H1 (cell line): Measurements from ENCODE around the gene CEP95. TPM values are rescaled to one million over a fixed set of nuclear protein-coding genes. Genes with fewer than 3 reads are reported as not detected.

ENCODE experiments used
- ASH2L ChIP-seq: fragments of 200-600, 300-600 bp; sonication (generic); IDR thresholded peaks from one replicate; pipeline ENCODE4 v1.7.1; 2017; ENCODE audit warnings: low read length
- CBX5 ChIP-seq: fragments of 300-800, 300-1000 bp; sonication (generic); IDR thresholded peaks from 2 replicates; pipeline ENCODE4 v1.7.1; 2016; ENCODE audit warnings: antibody characterized with exemption, low read length, low read depth
- CEBPB ChIP-seq: IDR thresholded peaks from 2 replicates; pipeline ENCODE4 v1.6.1; 2012; ENCODE audit warnings: low read depth, low read length
- CHD1 ChIP-seq: IDR thresholded peaks from 2 replicates; pipeline ENCODE4 v1.6.1; 2012; ENCODE audit warnings: low read depth, low read length, improper control_type of control experiment
- CHD7 ChIP-seq: fragments of 300-600 bp; sonication (generic); IDR thresholded peaks from 2 replicates; pipeline ENCODE4 v1.7.1; 2012; ENCODE audit warnings: low read length, moderate library complexity, mild to moderate bottlenecking, inconsistent platforms; ENCODE audit not compliant: insufficient replicate concordance
- KDM1A ChIP-seq: fragments of 200-600, 300-600 bp; sonication (generic); IDR thresholded peaks from 2 replicates; pipeline ENCODE4 v1.7.1; 2016; ENCODE audit warnings: mild to moderate bottlenecking, low read length, borderline replicate concordance
- MAFK ChIP-seq: IDR thresholded peaks from 2 replicates; pipeline ENCODE4 v1.6.1; 2012; ENCODE audit warnings: low read depth, mild to moderate bottlenecking, improper control_type of control experiment, low read length
- POLR2A ChIP-seq, 2 experiments: IDR thresholded peaks; 1 replicate in 1 of 2; 2 replicates in 1 of 2; pipeline ENCODE4 v1.6.1; 2011; ENCODE audit warnings: low read depth in 2 of 2, low read length in 2 of 2, mild to moderate bottlenecking in 2 of 2; ENCODE audit errors: control extremely low read depth in 1 of 2
- POLR2AphosphoS5 ChIP-seq: IDR thresholded peaks from 2 replicates; pipeline ENCODE4 v1.6.1; 2011; ENCODE audit warnings: low read depth, low read length
- RBBP5 ChIP-seq: IDR thresholded peaks from 2 replicates; pipeline ENCODE4 v1.7.1; 2012; ENCODE audit warnings: low read depth, mild to moderate bottlenecking, inconsistent platforms, low read length, moderate library complexity, borderline replicate concordance
- RXRA ChIP-seq: IDR thresholded peaks from 2 replicates; pipeline ENCODE4 v1.6.1; 2011; ENCODE audit warnings: low read depth, mild to moderate bottlenecking, low read length, moderate library complexity; ENCODE audit not compliant: insufficient read depth
- SP2 ChIP-seq: IDR thresholded peaks from 2 replicates; pipeline ENCODE4 v1.6.1; 2012; ENCODE audit warnings: mild to moderate bottlenecking, low read length, inconsistent platforms
- polyA plus RNA-seq, 7 experiments: library from polyadenylated mRNA; depleted of rRNA in 3 of 7; stranded (reverse) in 5 of 7; unstranded in 2 of 7; fragments of >200 nt in 5 of 7; fragments of 200-250 nt in 2 of 7; gene quantifications; 1 replicate in 5 of 7; 2 replicates in 1 of 7; 4 replicates in 1 of 7; pipeline versions ENCODE4 v1.2.1 to v1.2.3, GENCODE V29; 2011 to 2013; ENCODE audit warnings: missing spikeins in 2 of 7, mixed read lengths in 2 of 7
- total RNA-seq: library from RNA; stranded (reverse); fragmentation: NEBNext Ultra II Directional; extraction: Animal tissue kit (Norgen Biotek cat#: 25700); gene quantifications from 2 replicates; pipeline ENCODE4 v1.2.1, GENCODE V29; 2021

Gene CEP95
- total and polyA plus RNA-seq, 2 of the 8 experiments (the other 6 are each of a cell fraction or from before 2014, with no cell fraction given), result 22.3 to 51.5 TPM

- TF ChIP-seq CHD1 (no peak), CBX5 (no peak), POLR2A (IDR thresholded peaks at IDR 0.05; ENCODE audit: control extremely low read depth in 1 of 2, low read depth in 2 of 2, low read length in 2 of 2) (peak; percentile 99), RBBP5 (no peak), ASH2L (no peak), KDM1A (no peak), POLR2AphosphoS5 (peak; percentile 98), CEBPB (no peak), MAFK (no peak), CHD7 (no peak), RXRA (no peak), SP2 (no peak)
Measured at GRCh38 chr17:64506201-64506575, 589 bp upstream of the CEP95 start, which contains the start of gene DDX5 (continued).
